HL-60/S4 (cell line): ENCODE data around the gene NUDT4B.
"Not testable (repeated sequence)": the region's sequence is repeated elsewhere in the genome, so short reads cannot be mapped to it uniquely, and the experiment has no call there.

Experiments
- in situ Hi-C: fragments of 300-500 bp; cut with MboI; formaldehyde crosslinking; loops from 2 replicates; pipeline ENCODE4 v1.14.3; 2022; ENCODE audit warnings: low sequenced_read_pairs

Gene NUDT4B

GRCh38 chr1:148735538-148735937 lies 13.0 kb upstream of the NUDT4B start:
- in situ Hi-C loops: not testable (repeated sequence)

DNA sequence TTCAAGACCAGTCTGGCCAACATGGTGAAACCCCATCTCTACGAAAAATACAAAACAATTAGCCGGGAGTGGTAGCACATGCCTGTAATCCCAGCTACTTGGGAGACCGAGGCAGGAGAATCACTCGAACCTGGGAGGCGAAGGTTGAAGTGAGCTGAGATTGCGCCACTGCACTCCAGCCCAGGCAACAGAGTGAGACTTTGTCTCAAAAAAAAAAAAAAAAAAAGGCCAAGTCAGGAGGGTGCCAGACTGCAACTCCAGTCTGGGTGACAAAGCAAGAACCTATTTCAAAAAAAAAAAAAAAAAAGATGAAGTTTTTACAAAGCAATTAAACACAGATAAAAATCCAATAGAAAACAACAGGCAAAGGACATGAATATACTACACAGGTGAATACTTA lies 9.9 kb upstream of the NUDT4B start:
- in situ Hi-C loops: not testable (repeated sequence)

DNA sequence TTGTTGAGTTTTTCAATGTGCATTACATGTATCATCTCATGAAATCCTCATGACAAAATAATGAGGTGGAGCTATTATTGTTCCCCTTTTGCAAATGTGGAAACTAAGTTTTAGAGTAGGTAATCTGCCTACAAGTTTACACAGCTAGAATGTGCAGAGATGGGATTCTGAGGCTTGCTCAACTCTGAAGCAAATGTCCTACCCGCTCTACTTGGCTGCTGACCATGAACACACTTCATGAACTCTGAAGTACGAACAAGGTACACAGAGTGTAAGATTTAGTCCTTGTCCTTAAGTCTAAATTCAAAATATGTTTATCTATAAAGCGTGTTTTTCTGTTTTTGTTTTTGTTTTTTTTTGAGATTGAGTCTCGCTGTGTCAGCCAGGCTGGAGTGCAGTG lies 5.4 kb upstream of the NUDT4B start:
- in situ Hi-C loops: not testable (repeated sequence)

DNA sequence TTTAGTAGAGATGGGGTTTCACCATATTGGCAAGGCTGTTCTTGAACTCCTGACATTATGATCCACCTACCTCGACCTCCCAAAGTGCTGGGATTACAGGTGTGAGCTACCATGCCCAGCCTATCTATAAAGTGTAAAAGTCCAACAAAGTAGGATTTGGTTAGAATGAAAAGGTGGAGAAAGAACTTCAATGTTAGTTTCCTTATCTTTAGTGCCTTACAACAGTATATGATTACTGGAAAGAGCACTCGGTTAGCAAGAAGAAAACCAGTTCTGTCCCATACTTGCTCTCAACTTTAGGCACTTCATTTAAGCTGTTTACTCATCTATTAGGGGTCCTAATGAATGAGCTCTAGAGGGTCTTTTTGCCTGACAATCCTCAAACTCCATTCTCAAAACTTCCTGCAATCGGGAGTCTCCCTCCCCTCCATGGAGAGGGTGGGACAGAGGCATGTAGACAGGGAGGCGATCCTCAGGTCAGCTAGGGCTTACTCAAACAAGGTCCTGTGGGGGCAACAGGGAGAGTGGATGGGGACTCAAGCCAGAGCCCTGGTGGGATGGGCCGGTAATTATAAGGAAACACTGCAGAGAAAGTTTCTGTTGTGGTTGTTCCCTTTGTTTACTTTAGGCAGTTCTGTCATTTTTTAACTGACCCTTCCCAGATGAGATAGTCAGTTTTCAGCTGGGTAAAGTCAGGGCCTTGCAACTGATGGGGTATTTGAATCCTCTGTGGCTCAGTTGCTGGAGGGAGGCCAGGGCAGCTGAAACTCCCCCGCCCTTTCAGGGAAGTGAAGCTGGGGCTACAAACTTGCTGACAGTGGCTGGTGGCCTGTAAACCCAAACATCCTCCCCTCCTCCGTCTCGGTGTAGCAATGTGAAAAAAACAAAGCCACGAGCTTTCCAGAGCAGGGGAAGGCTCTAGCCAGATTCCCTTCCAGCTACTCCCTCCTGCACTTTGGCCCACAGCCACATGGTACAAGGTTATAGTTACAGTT lies 4.6 kb upstream of the NUDT4B start:
- in situ Hi-C loops: not testable (repeated sequence)

DNA sequence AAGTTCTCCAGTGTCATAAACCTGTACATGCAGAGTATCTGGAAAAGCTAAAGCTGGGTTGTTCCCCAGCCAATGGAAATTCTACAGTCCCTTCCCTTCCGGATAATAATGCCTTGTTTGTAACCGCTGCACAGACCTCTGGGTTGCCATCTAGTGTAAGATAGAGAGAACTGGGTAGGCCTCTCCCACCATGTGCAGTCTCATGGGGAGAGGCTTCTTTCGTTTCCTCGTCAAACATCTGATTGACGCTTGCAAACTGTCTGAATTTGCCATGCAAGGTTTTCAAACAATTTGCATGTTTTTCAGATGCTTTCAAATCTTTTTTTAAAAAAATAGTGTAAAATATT lies 734 bp downstream of the NUDT4B start:
- in situ Hi-C loops: not testable (repeated sequence)

DNA sequence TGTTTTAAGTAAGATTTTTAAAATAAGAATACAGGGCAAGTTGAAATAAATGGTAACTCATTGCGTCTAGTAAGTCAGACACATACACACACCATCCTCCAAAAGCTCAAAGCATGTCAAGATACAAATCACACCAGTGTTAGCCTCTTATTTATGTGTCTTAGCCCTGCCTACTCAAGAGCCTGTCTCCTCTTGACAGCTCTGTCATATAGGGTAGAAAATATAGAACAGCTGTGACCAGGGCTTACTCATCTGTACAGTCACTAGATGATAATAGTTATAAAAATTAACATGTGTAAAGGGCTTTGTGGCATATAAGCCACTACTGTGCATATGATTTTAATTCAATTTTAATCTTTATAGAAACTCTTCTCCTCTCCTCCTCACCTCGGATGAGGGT lies 7.7 kb downstream of the NUDT4B start:
- in situ Hi-C loops: not testable (repeated sequence)

GRCh38 chr1:148757446-148757845 lies 8.9 kb downstream of the NUDT4B start:
- in situ Hi-C loops: not testable (repeated sequence)

- in situ Hi-C loops: not testable (repeated sequence)
These were observed 9.8 kb downstream of the NUDT4B start for GRCh38 chr1:148758412-148758811.

- in situ Hi-C loops: not testable (repeated sequence)
These were observed 10.4 kb downstream of the NUDT4B start for GRCh38 chr1:148758925-148759324.

DNA sequence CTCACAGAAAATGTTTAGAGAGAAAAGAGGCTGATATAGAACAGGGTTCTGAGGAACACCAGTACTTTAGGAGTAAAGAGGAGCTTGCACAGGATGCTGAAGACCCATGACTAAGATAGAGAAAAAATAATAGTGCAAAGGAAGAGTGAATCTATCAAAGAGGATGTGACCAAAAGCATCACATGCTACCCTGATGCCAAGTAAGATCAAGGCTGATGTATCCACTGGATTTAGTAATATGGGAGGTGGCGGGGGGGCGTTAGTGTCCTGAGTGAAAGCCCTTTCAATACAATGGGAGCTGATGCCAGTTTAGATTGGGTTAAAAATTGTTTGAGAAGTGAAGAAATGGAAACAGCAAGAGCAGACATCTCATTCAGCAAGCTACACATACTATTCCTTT lies 11.2 kb downstream of the NUDT4B start:
- in situ Hi-C loops: not testable (repeated sequence)

- in situ Hi-C loops: not testable (repeated sequence)
These were observed 11.6 kb downstream of the NUDT4B start for GRCh38 chr1:148760206-148760605.

DNA sequence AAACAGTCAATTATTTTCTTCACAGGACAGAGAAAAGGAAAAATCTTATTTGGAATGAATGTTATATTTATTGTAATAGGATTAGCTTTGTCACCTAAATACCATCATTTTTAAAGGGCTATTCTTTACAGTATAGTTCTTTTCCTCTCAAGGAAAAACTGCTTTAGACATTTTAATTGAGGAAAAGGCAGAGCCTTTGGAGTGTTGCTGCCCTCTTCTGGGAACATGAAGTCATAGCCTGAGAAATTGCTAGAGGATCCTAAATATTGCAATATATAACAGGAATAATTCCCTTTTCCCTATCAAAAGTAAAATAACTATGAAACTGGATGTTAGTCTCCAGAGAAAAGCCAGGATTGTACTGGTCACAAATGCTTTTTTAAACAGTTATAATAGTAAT lies 12.8 kb downstream of the NUDT4B start:
- in situ Hi-C loops: not testable (repeated sequence)

DNA sequence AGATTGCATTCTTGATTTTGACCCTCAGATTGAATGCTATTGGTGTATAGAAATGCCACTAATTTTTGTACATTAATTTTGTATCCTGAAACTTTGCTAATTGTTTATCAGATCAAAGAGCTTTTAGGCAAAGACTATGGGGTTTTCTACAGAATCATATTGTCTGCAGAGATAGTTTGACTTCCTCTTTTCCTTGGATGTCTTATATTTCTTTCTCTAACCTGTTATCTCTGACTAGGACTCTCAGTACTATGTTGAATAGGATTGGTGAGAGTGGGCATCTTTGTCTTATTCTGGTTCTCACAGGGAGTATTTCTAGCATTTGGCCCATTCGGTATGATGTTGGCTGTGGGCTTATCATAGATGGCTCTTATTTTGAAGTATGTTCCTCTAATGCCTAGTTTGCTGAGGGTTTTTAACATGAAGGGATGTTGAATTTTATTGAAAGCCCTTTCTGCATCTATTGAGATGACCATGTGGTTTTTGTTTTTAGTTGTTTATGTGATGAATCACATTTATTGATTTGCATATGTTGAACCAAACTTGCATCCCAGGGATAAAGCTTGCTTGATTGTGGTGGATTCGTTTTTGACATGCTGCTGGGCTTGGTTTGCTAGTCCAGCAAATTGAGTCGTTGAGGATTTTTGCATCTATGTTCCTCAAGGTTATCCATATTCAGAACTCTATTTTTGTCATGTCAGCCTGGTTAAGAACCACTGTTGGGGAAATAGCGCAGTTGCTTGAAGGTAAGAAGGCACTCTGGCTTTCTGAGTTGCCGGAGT lies 16.9 kb downstream of the NUDT4B start:
- in situ Hi-C loops: not testable (repeated sequence)

GRCh38 chr1:148768541-148768940 lies 20.0 kb downstream of the NUDT4B start:
- in situ Hi-C loops: not testable (repeated sequence)

- in situ Hi-C loops: not testable (repeated sequence)
These were observed 20.9 kb downstream of the NUDT4B start for GRCh38 chr1:148769495-148769894.

GRCh38 chr1:148773690-148774089 lies 25.1 kb downstream of the NUDT4B start:
- in situ Hi-C loops: not testable (repeated sequence)

DNA sequence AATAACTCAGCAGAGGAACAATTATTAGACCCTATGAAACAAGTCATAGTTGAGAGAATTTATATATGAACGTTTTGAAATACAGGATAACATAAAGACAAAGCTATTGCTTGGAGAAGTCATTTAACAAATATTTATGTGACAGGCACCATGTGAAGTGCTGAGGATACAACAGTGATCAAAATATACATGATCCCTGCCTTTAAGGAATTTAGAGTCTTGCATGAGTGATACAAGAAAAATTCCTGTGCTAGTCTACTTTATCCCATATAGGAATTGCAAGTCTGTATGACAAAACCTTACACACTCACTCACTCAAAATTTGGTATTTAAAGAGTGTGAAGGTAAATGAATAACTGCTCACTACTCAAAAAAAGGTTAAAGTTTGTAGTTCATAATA lies 25.5 kb downstream of the NUDT4B start:
- in situ Hi-C loops: not testable (repeated sequence)

GRCh38 chr1:148775263-148775662 lies 26.7 kb downstream of the NUDT4B start:
- in situ Hi-C loops: not testable (repeated sequence)

DNA sequence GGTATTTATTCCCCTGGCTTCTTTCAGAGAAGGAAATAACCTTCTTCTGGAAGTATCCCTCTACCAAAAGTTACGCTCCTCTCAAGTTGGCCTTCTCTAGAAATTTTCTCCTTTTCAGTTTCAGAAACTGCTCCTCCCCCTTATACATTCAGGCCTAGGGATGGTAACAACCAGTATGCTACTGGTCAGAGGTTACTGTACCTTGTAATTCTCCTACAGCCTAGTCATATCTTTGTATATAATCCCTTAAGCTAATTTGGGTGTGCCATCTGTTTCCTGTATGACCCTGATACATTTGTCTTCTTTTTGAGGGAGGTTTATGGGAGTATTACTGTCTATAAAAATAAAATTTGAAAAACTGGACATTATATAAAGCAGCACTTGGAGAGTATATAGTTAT lies 29.1 kb downstream of the NUDT4B start:
- in situ Hi-C loops: not testable (repeated sequence)

GRCh38 chr1:148780404-148780803 lies 31.8 kb downstream of the NUDT4B start:
- in situ Hi-C loops: not testable (repeated sequence)

GRCh38 chr1:148791543-148792099 lies 43.0 kb downstream of the NUDT4B start:
- in situ Hi-C loops: not testable (repeated sequence)
